Effector memory CD8-positive, alpha-beta T cell (primary cell): ENCODE measurements around the gene ADISSP.

Source experiments
- ATAC-seq: fragments of 150-1000 bp; cut with Tn5 transposase; replicated peaks from 2 replicates; pipeline ENCODE4 v1.10.0; 2021; ENCODE audit warnings: mild to moderate bottlenecking, moderate library complexity
- DNase-seq, 3 experiments: peaks; one replicate each; pipeline ENCODE4 v3.0.0; 2021
- H3K27ac Mint-ChIP-seq, 2 donors: one replicate each; pipeline ENCODE4 v1.8.0; 2022; ENCODE audit warnings: mild to moderate bottlenecking in 2 of 2, mixed read lengths in 2 of 2, moderate library complexity in 2 of 2
- H3K27me3 Mint-ChIP-seq, 2 donors: one replicate each; pipeline ENCODE4 v1.8.0; 2022; ENCODE audit warnings: mixed read lengths in 2 of 2
- H3K36me3 Mint-ChIP-seq: one replicate; pipeline ENCODE4 v1.8.0; 2022; ENCODE audit warnings: mild to moderate bottlenecking, moderate library complexity, mixed read lengths; ENCODE audit not compliant: insufficient read depth
- H3K4me1 Mint-ChIP-seq, 2 donors: one replicate each; pipeline ENCODE4 v1.8.0; 2022; ENCODE audit warnings: low read depth in 2 of 2, mixed read lengths in 2 of 2
- H3K4me3 Mint-ChIP-seq, 2 donors: one replicate each; pipeline ENCODE4 v1.8.0; 2022; ENCODE audit warnings: mild to moderate bottlenecking in 2 of 2, mixed read lengths in 2 of 2, moderate library complexity in 2 of 2
- H3K9me3 Mint-ChIP-seq, 2 donors: one replicate each; pipeline ENCODE4 v1.8.0; 2022; ENCODE audit warnings: mixed read lengths in 2 of 2

Gene ADISSP

DNA sequence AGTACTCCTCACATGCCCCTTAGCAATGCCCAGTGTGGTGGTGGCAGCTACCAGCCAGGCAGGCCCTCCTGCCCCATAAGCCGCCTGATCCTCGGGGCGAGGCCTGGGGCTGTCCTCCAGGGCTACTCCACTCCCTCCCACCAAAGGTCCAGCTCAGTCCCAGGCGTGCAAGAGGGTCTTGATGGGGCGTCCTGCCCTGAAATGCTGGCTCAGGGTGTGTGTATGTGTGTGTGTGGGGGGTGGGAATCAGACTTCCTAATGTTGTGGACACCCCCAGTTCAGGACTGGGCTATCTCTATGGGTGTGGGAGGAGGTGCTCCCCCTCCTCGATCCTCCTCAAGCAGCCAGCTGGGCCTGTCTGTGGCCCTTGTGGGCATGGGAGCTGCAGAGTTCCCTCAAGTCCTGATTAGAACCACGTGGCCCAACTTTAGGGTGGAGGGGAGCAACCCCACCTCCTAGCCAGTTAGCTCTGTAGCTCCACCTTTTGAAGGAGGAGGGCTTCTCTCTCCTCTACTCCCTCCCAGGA lies 27.6 kb downstream of the ADISSP start:
- H3K9me3 Mint-ChIP-seq = no peaks in the 10 kb centered on the region
- ATAC-seq (no peak), DNase-seq (no peak)
- H3K4me1 Mint-ChIP-seq = peaks cover 4% of the 10 kb centered on the region in 2 donors
- H3K36me3 Mint-ChIP-seq = no peaks in the 10 kb centered on the region
- no peak overlapping the region for H3K4me3 Mint-ChIP-seq
- H3K27ac Mint-ChIP-seq = peak overlapping the region in 1 of 2 donors; percentile 60
- H3K27me3 Mint-ChIP-seq = peaks cover 0 to 20% of the 10 kb centered on the region in 2 donors

DNA sequence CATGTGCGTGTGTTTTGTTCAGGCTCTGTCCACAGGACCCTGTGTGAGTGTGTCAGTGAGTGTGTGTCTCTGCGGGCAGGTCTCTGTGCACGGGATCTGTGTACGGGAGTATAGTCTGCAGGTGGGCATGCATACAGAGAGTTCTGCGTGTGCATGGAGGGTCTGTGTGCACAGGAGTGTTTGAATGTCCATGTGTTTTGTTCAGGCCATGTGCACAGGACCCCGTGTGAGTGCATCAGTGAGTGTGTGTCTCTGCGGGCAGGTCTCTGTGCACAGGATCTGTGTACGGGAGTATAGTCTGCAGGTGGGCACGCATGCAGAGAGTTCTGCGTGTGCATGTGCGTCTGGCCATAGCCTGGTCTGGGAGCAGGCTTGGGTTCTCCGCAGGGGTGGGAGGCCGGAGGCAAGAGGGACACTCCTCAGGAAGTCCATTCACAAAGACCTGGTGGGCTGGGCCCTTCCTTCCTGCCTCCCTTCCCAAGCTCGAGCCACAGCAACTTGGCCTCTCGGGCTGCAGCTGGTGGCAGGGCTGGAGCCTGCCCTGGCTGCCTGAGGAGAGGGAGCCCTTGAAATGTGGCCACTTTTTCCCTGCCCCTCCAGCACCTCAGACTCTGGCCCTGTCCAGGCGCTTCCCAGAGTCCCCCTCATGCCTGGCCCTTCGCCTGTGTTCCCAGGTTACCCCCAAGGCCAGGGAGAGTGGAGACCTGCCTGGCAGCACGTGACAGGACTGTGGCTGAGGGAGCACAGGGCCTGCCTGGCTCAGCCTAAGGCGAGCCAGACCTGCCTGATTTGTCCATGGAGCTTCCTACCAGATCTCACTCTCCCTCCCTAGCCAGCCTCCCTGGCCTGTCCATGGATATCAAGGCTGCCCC lies 28.3 kb downstream of the ADISSP start:
- Mint-ChIP-seq H3K27ac (no peak overlapping the region), H3K4me3 (no peak overlapping the region)

DNA sequence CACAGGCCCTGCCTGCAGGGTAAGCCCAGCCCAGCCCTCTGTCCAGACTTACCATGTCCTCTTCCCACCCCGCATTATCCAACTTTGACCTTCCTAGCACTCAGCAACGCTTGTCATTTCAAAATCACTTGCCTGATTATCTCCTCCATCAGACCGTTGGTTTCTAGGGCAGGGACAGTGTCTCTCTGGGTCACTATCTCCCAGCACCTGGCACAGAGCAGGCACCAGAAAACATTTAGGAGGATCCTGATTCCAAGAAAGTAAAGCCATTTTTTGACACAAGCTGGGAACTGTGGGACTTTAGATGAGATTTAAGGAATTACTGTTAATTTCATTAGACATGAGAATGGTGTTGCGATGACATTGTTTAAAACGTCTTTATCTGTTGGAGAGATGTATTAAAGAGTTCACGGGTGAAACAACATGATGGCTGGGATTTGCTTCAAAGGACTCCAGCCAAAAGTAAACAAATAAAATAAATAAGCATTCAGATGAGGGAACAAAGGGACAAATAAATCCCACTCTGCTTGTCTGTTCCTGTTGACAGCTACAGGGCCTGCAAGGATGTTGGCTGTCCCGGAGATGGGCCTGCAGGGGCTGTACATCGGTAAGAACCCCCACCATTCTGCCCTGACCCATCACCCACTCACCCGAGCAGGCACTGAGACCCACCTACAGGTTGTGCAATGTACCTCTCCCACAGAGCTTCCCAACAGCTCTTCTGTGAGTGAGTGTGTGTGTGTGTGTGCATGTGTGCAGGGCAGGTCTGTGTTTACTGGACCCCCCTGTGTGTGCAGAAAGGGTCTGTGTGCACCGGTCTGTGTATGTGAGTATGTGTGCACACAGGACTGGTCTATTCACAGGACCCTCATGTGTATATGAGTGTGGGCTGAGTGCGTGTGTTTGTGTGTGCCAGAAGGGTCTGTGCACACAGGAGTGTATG lies 29.2 kb downstream of the ADISSP start:
- Mint-ChIP-seq H3K4me3 (no peak overlapping the region), H3K27me3 (peaks cover 1 to 31% of the 10 kb centered on the region in 2 donors), H3K36me3 (peaks cover under 1% of the 10 kb centered on the region), H3K4me1 (no peaks in the 10 kb centered on the region), H3K9me3 (no peaks in the 10 kb centered on the region), H3K27ac (no peak overlapping the region)
- DNase-seq (no peak), ATAC-seq (no peak)

More for the DNA sequence above, 28.3 kb downstream of the ADISSP start:
- DNase-seq = no peak
- peaks cover 0 to 23% of the 10 kb centered on the region in 2 donors for H3K27me3 Mint-ChIP-seq
- H3K9me3 Mint-ChIP-seq = no peaks in the 10 kb centered on the region
- no peak for ATAC-seq
- no peaks in the 10 kb centered on the region for H3K4me1 Mint-ChIP-seq
- H3K36me3 Mint-ChIP-seq = no peaks in the 10 kb centered on the region

DNA sequence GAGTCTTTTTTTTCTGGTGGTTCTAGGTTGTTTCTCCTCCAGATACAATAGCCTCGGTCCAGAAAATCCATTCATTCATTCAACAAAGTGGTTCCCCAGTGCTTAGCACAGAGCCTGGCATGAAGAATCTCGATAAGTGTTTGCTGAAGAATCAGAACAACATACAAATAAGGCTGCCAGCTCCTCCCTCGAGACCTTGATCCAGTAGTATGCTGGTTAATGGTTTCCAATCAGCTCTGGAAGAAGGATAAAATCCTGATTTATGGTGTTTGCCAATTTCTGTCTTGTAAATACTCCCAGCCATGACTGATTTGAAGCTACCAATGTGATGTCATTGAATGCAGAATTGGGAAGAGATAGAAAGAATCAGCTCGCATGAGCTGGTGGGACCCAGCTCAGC lies 31.8 kb downstream of the ADISSP start:
- peaks cover 21 to 48% of the 10 kb centered on the region in 2 donors for H3K27me3 Mint-ChIP-seq
- peaks cover 0 to 2% of the 10 kb centered on the region in 2 donors for H3K4me1 Mint-ChIP-seq
- ATAC-seq (no peak), DNase-seq (no peak)
- H3K36me3 Mint-ChIP-seq = peaks cover 6% of the 10 kb centered on the region
- no peak overlapping the region for H3K27ac Mint-ChIP-seq
- H3K4me3 Mint-ChIP-seq = no peak overlapping the region
- no peaks in the 10 kb centered on the region for H3K9me3 Mint-ChIP-seq

DNA sequence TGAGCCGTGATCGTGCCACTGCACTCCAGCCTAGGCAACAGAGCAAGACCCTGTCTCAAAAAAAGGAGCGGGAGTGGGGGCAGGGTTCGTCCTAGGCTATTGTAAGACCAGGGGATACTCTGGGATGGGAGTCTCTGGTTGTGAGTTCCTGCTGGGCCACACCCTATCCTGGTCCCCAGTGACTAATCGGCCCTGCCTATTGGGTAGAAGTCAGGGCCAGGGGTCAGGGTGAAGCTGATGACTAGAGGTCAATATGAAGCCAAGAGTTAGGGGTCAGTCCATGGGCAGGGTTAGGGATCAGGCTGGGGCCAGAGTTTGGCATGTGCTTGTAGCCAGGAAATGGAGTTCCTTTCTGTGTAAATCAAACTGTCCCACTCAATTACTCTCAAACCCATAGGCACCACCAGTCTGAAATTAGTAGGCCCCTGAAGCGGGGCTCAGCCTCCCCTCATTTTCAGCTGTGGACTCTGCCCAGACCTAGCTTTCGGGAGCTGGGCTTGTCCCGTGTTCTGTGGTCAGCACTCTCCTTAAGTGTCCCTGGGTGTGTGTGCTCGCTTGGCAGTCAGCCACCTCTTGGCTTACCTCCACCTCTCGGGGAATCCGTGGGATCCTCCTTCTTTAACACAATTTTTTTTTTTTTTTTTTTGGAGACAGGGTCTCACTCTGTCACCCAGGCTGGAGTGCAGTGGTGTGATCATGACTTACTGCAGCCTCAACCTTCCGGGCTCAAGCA lies 33.3 kb downstream of the ADISSP start:
- peaks cover 0 to 3% of the 10 kb centered on the region in 2 donors for H3K4me1 Mint-ChIP-seq
- H3K36me3 Mint-ChIP-seq = peaks cover 6% of the 10 kb centered on the region
- H3K4me3 Mint-ChIP-seq = no peak overlapping the region
- ATAC-seq (no peak), DNase-seq (no peak)
- peaks cover 31 to 52% of the 10 kb centered on the region in 2 donors for H3K27me3 Mint-ChIP-seq
- no peak overlapping the region for H3K27ac Mint-ChIP-seq
- no peaks in the 10 kb centered on the region for H3K9me3 Mint-ChIP-seq

DNA sequence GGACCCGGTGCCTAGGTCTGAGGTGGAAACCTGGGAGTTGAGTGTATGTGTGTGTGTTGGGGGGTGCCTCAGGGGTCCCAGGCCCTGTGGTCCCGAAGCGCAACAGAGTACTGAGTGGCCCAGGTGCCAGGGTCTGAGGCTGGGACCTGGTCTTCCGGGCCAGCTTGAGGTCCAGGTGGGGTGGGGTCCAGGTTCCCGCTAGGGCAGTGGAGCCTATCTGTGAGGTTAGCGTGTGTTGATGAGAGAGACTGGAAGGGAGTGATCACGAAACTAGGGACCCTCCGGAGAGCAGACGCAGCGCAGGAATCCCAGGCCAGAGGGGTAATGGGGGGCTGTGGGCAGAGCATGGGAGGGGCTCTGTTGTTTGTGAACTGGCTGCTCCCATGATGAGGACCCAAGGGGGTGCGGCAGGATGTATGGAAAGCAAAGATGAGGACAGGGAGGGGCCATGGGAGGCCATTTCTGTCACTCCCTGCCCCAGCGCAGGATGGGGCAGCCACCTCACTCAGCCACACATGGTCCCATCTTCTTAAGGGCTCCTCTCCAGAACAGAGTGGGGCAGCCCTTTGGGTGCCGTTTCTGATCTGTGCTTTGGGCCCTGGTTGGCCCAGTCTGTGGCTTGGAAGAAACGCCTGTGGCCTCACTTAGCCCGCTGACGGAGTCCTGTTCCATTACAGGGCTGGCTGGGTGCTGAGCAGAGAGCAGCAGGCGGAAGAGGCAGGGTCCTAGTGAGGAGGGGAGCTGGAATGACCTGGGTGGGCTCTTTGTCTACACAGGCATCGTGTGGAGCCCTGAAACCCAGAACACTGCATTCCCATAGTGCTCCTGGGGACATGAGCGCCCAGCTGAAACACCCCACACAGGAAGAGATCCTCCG lies 34.2 kb downstream of the ADISSP start:
- Mint-ChIP-seq H3K4me3 (no peak overlapping the region), H3K9me3 (no peaks in the 10 kb centered on the region), H3K27ac (no peak overlapping the region), H3K4me1 (peaks cover 0 to 3% of the 10 kb centered on the region in 2 donors), H3K27me3 (peaks cover 34 to 57% of the 10 kb centered on the region in 2 donors), H3K36me3 (peaks cover 6% of the 10 kb centered on the region)
- no peak for ATAC-seq
- no peak for DNase-seq

DNA sequence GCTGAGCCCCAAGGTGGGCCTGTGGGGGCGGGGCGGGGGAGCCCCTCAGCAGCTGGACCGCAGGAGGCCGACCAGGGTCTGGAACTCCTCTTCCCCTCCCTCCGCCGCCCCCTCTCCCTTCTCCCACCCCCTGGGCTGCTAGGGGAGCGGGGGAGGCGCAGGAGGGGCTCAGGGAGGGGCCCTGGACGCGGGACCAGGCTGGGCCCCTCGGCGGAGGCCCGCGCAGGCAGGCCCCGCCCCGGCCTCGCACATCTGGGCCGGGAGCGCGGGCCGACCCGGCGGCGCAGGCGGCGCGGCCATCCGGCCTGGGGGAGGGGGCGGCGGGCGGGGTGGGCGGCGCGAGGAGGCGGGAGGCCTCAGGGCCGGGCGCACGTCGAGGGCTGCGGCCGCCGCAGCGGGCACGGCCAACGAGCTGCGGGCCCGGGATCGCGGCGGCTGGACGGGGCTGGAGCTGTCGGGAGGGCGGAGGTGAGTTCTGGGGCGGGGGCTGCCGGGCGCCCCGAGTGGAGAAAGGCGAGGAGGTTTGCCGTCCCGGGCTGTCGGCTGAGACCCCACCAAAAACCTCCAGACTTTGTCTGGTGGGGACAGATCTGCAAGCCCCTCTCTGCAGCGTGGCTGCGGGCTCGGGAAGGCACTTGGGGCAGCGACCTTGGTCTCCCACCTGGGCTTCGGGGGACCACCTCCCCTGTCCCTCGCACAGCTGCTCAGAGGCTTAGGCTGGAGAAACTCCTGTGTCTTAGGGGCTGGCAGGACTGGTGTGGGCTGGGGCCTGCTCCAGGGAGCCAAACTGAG lies 35.0 kb downstream of the ADISSP start, which contains the start of gene HSPA12B:
HSPA12B (plus strand) TSS at position 359 of the 792 bp plus-strand sequence. CDS start 5,990 bp downstream, outside the sequence.
- no peak for ATAC-seq
- DNase-seq = no peak
- peaks cover 6% of the 10 kb centered on the region for H3K36me3 Mint-ChIP-seq
- no peak within 1 kb of the TSS for H3K27ac Mint-ChIP-seq
- no peaks in the 10 kb centered on the region for H3K9me3 Mint-ChIP-seq
- no peak within 1 kb of the TSS for H3K4me3 Mint-ChIP-seq
- peaks cover 0 to 3% of the 10 kb centered on the region in 2 donors for H3K4me1 Mint-ChIP-seq
- H3K27me3 Mint-ChIP-seq = peaks cover 42 to 66% of the 10 kb centered on the region in 2 donors

DNA sequence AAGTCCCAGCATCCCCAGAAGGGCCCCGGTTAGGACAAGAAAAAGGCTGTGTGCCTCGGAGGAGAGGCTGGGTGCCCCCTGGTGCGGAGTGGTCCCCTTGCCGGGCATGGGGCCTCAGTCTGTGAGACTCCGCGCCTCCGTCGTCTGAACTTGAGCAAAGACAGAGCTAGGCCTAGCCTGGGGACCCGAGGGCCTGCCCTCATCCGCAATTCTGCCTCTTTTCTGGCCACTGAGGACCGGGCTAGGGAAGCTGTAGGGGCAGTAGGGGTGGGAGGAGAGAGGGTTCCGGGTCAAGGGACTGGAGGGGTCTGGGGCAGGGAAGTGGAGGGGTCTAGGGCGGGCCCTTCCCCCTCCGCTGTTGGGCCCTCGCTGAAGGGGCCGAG lies 35.6 kb downstream of the ADISSP start:
- Mint-ChIP-seq H3K4me3 (no peak overlapping the region), H3K27ac (no peak overlapping the region), H3K4me1 (peaks cover 0 to 3% of the 10 kb centered on the region in 2 donors)

DNA sequence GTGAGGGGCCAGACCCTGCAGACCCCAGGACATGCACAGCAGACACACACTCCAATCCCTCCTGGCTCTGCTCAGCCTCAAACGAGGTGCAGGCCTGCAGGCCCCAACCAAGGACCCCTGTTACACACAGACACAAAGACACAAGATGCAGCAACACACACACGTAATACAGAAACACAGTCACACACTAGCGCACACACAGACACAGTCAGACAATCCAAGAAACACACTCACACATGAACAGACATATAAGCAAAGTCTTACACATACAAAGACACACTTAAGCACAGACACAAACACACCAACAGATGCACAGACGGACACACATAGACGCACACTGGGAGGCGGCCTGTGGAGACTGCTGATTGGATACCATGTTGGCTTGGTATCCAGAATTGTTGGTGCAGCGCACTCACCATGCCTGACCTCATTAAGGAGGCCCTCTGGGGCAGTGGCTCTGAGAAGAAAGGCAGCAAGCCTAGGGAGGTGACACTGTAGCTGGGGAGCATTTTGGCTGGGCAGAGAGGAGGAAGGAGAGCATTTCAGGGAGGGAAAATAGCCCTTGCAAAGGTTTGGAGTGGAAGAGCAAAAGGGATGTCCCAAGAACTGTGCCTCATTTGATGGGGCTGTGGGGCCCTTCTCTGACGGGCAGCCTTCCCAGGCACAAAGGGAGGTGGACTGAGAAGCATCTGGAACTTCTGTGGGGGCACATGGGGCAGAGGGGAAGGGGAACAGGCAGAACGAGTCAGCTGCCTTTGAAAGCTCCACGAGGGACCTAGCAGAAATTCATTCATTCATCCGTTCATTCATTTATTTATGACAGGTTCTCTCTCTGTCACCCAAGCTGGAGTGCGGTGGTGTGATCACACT lies 36.5 kb downstream of the ADISSP start:
- Mint-ChIP-seq H3K27ac (no peak overlapping the region), H3K36me3 (peaks cover 6% of the 10 kb centered on the region), H3K9me3 (no peaks in the 10 kb centered on the region), H3K27me3 (peaks cover 53 to 79% of the 10 kb centered on the region in 2 donors), H3K4me1 (peaks cover 0 to 3% of the 10 kb centered on the region in 2 donors), H3K4me3 (no peak overlapping the region)
- no peak for DNase-seq
- no peak for ATAC-seq

More for the DNA sequence above, 35.6 kb downstream of the ADISSP start:
- Mint-ChIP-seq H3K9me3 (no peaks in the 10 kb centered on the region), H3K36me3 (peaks cover 6% of the 10 kb centered on the region), H3K27me3 (peaks cover 48 to 72% of the 10 kb centered on the region in 2 donors)
- no peak for ATAC-seq
- DNase-seq = no peak

DNA sequence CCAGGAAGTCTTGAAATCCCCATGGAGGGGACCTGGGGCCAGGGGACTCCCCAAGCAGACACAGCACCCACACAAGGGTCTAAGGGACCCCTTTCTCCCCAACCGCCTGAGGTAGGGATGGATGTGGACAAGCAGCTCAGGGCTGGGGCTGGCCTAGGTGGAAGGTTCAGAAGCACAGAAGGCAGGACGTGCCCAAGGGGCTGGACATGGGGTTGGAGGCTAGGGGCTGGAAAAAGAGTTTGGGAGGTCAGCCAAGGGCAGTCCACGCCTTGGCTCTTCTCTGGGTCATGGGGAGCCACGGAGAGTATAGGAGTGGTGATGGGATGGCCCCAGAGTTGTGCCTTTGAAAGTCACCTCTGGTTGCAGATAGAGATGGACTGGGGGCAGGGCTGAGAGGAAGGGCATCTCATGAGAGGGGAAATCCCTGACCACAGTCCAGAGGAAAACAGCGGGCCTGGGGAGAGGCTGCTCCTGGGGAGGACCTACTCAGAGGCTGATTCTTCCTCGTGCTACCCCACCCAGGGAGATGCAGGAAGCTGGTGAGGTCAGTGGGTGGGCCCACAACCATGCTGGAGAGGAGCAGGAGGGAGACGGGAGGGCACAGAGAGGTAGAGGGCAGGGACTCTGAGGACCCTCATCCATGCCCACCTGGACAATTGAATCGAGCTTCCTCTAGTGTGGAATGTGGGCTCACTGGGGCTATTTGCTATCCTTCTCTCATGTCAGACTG lies 37.6 kb downstream of the ADISSP start:
- Mint-ChIP-seq H3K4me1 (peaks cover 0 to 3% of the 10 kb centered on the region in 2 donors), H3K27ac (no peak overlapping the region), H3K36me3 (peaks cover 6% of the 10 kb centered on the region), H3K4me3 (no peak overlapping the region), H3K27me3 (peaks cover 59 to 86% of the 10 kb centered on the region in 2 donors), H3K9me3 (no peaks in the 10 kb centered on the region)
- ATAC-seq (no peak), DNase-seq (no peak)
